Vagina (tissue), 2 donors: Measurements from ENCODE around the gene NCDN. TPM values are rescaled to one million over a fixed set of nuclear protein-coding genes. Genes with fewer than 3 reads are reported as not detected.

Experiments
- DNase-seq, 2 donors: peaks; one replicate each; pipeline ENCODE4 v3.0.0-alpha.2; 2017; ENCODE audit errors: extremely low spot score in 2 of 2
- H3K27ac ChIP-seq: fragments of 200-600 bp; sonication (generic); one replicate; pipeline ENCODE4 v1.5.1; 2019
- H3K27me3 ChIP-seq: fragments of 200-600 bp; sonication (generic); one replicate; pipeline ENCODE4 v1.5.1; 2019
- H3K36me3 ChIP-seq, 2 donors: fragments of 200-600 bp; sonication (generic); one replicate each; pipeline ENCODE4 v1.5.1; 2017 to 2019
- H3K4me1 ChIP-seq: fragments of 200-600 bp; sonication (generic); one replicate; pipeline ENCODE4 v1.5.1; 2019
- H3K4me3 ChIP-seq, 2 donors: fragments of 200-600 bp; sonication (generic); 1 replicate in 1 of 2; 2 replicates in 1 of 2; pipeline ENCODE4 v1.5.1; 2016 to 2019
- H3K9me3 ChIP-seq: fragments of 200-600 bp; sonication (generic); one replicate; pipeline ENCODE4 v1.5.1; 2019
- POLR2A ChIP-seq, 2 donors: fragments of 450-650 bp; IDR thresholded peaks; one replicate each; pipeline ENCODE4 v1.6.1; 2017; ENCODE audit warnings: antibody characterized with exemption in 2 of 2, mild to moderate bottlenecking in 2 of 2, moderate library complexity in 2 of 2
- POLR2AphosphoS5 ChIP-seq, 2 donors: sonication (generic); formaldehyde crosslinking; IDR thresholded peaks; one replicate each; pipeline ENCODE4 v1.9.0; 2017; ENCODE audit warnings: antibody characterized with exemption in 2 of 2, mild to moderate bottlenecking in 2 of 2, low read depth in 1 of 2; ENCODE audit not compliant: insufficient read depth in 1 of 2
- intact Hi-C: fragments of 100-400 bp; cut with DNase I; formaldehyde crosslinking; loops from one replicate; pipeline ENCODE4 v1.15.1; 2023
- total RNA-seq: library from RNA; depleted of rRNA; stranded (reverse); fragments of >200 nt; gene quantifications from one replicate; pipeline ENCODE4 v1.2.3, GENCODE V29; 2016
- TF ChIP-seq, protein P1 (sequence below), 3 experiments: fragments of 450-650 bp in 2 of 3; fragments of 200-600 bp in 1 of 3; sonication (generic) in 1 of 3; IDR thresholded peaks; one replicate each; pipeline ENCODE4 v1.5.1; 2017 to 2019; ENCODE audit warnings: antibody characterized with exemption in 3 of 3, mild to moderate bottlenecking in 2 of 3, moderate library complexity in 2 of 3

NCDN gene
- total RNA-seq, 1 donor from 2014 or later: 24.8 TPM

DNA sequence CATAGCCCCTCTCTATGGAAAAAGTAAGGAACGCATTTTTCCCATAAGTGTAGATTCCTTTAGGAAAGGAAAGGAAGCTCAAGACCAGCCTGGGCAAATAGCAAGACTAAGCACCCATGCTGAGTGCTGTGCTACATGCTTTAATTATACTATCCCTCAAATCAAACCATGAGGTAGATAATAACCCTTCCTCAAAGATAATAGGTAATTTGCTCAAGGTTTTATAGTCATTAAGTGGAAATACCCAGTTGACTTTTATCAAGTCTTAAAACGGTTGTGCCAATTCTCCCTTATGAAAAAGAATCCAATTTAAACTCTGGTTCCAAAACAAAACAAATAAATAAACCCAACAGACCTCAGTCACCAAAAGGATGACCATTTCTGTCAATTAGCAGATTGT lies 3.7 kb upstream of the NCDN start:
- TF ChIP-seq POLR2A (IDR thresholded peaks at IDR 0.05): no peak
- no peak for TF ChIP-seq POLR2AphosphoS5 (IDR thresholded peaks at IDR 0.05; ENCODE audit: insufficient read depth in 1 of 2, low read depth in 1 of 2)
- TF ChIP-seq, protein P1, sequence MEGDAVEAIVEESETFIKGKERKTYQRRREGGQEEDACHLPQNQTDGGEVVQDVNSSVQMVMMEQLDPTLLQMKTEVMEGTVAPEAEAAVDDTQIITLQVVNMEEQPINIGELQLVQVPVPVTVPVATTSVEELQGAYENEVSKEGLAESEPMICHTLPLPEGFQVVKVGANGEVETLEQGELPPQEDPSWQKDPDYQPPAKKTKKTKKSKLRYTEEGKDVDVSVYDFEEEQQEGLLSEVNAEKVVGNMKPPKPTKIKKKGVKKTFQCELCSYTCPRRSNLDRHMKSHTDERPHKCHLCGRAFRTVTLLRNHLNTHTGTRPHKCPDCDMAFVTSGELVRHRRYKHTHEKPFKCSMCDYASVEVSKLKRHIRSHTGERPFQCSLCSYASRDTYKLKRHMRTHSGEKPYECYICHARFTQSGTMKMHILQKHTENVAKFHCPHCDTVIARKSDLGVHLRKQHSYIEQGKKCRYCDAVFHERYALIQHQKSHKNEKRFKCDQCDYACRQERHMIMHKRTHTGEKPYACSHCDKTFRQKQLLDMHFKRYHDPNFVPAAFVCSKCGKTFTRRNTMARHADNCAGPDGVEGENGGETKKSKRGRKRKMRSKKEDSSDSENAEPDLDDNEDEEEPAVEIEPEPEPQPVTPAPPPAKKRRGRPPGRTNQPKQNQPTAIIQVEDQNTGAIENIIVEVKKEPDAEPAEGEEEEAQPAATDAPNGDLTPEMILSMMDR (IDR thresholded peaks at IDR 0.05): no peak
- Histone ChIP-seq H3K27me3 (no peaks in the 10 kb centered on the region), H3K36me3 (peaks cover 0 to 31% of the 10 kb centered on the region in 2 donors), H3K4me1 (peaks cover 42% of the 10 kb centered on the region), H3K9me3 (no peaks in the 10 kb centered on the region), H3K4me3 (no peak overlapping the region), H3K27ac (no peak overlapping the region)
- DNase-seq: no peak
- intact Hi-C loops: no loop called here

DNA sequence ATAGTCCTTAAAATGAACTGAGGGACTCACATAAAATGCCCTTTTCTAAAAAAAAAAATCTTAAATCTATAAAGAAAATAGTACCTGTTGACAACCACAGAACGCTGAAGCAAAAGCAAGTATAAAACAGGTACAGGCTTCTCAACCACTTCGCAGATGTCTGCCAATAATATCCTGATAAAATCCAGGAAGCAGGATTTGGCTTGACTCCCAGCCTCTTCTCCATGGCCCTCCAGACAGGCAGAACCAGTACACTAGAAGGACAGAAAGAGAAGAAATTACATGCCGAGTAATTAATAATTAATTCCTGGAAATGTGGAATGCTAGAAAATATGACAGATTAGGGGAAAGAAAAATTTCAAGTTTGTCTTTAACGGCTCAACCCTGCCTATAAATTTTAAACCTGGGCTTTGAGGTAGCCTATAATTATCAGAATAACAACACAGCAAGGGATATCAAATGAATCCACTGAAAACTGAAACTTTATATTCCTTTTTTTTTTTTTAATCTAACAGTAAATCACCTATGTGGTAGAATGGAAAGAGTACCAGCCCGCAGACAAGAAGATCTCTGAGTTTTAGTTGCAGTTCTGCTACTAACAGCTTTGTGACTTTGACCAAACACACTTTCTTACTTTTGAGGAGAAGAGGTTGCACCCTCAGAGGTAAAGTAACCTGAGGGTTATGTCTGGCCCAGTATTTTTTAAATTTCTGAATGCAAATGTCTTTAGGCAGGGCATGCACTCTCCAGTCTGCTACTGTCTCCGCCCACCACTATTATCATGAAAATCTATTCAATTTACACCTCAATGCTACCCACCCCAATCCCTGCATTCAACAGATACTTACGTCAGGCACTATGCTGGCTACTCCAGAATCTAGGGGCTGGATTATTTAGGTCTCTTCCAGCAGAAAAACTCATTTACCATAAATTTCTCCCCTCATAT lies 3.1 kb upstream of the NCDN start:
- Histone ChIP-seq H3K4me3 (no peak overlapping the region), H3K27me3 (no peaks in the 10 kb centered on the region), H3K4me1 (peaks cover 49% of the 10 kb centered on the region)

DNA sequence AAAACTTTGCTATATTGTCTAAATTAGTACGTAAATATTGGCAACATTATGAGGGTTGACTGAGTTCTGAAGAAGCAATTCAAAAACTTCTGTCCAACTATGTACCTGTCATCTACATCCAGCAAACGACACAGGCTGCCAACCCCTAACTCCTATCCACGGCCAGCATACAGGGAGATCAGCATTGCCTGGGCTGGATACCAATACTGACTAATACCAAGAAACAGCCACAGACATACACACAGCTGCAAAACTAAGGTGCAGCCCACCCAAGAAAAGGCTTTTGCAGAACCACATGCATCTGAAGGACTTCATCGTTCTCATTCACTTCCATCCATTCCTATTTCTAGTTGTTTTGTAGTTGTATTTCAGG lies 2.4 kb upstream of the NCDN start:
- H3K9me3 ChIP-seq: no peaks in the 10 kb centered on the region

More for the DNA sequence above, 3.1 kb upstream of the NCDN start:
- no peaks in the 10 kb centered on the region for H3K9me3 ChIP-seq
- no peak for DNase-seq
- TF ChIP-seq, protein P1 (IDR thresholded peaks at IDR 0.05): no peak
- TF ChIP-seq POLR2A (IDR thresholded peaks at IDR 0.05): no peak
- TF ChIP-seq POLR2AphosphoS5 (IDR thresholded peaks at IDR 0.05; ENCODE audit: insufficient read depth in 1 of 2, low read depth in 1 of 2): no peak
- H3K27ac ChIP-seq: peak overlapping the region; percentile 18
- intact Hi-C loops: no loop called here
- H3K36me3 ChIP-seq: peaks cover 0 to 31% of the 10 kb centered on the region in 2 donors

DNA sequence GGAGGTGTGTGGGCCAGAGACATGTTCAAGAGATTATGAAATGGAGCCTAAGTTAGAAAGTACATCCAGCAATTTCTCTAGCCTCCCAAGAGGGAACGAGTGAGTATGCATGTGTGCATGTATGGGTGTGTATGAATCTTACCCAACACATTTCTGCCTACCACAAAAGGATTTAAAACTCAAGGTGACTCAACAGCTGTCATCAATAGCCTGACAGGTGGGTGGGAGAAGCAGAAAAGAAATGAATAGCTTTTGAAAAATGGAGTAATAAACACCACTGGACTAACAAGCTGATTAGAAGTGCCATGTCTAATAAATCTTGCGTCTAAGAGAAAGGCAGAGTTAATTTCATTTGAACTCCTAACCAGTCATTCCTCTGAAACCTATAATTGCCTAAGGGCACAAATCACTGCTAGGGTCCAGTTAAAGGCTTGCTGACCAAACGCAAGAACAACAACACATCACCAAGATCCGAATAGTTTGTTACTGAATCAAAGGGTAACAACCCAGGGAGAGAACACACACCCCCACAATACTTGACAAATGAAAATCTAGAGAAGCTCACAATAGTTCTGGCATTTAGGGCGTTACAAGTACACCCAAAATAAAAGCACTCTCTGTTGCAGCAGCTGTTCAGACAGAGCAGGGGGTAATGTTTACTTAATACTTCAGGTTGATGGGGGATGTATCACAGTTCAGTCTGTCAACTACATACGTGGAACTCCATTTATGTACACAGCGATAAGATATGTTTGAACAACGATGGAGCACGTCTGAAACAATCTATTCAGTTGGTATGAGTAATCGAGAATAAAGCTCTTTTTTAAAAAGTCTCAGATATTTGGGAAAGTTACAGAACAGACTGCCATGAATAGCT lies 1.8 kb upstream of the NCDN start:
- intact Hi-C loops: no loop called here
- H3K4me1 ChIP-seq: peaks cover 60% of the 10 kb centered on the region
- no peaks in the 10 kb centered on the region for H3K9me3 ChIP-seq
- peaks cover 0 to 22% of the 10 kb centered on the region in 2 donors for H3K36me3 ChIP-seq
- peak overlapping the region; percentile 95 for H3K27ac ChIP-seq
- peak overlapping the region in 1 of 2 donors; percentile 87 for H3K4me3 ChIP-seq
- TF ChIP-seq, protein P1 (IDR thresholded peaks at IDR 0.05): no peak
- no peak for TF ChIP-seq POLR2A (IDR thresholded peaks at IDR 0.05)
- peak in 1 of 2 donors; percentile 34 for TF ChIP-seq POLR2AphosphoS5 (IDR thresholded peaks at IDR 0.05; ENCODE audit: insufficient read depth in 1 of 2, low read depth in 1 of 2)
- no peak for DNase-seq
- H3K27me3 ChIP-seq: no peaks in the 10 kb centered on the region

More for the DNA sequence above, 2.4 kb upstream of the NCDN start:
- no peak for TF ChIP-seq POLR2A (IDR thresholded peaks at IDR 0.05)
- no peak for TF ChIP-seq POLR2AphosphoS5 (IDR thresholded peaks at IDR 0.05; ENCODE audit: insufficient read depth in 1 of 2, low read depth in 1 of 2)
- TF ChIP-seq, protein P1 (IDR thresholded peaks at IDR 0.05): no peak
- H3K4me3 ChIP-seq: no peak overlapping the region
- H3K27me3 ChIP-seq: no peaks in the 10 kb centered on the region
- peaks cover 53% of the 10 kb centered on the region for H3K4me1 ChIP-seq
- no peak for DNase-seq
- intact Hi-C loops: no loop called here
- H3K27ac ChIP-seq: no peak overlapping the region
- peaks cover 0 to 28% of the 10 kb centered on the region in 2 donors for H3K36me3 ChIP-seq
